Measurements from ENCODE around the gene RNF213.
A peak's percentile ranks its signal among the peaks of the same experiment; 100 is the strongest.

Gene RNF213

DNA sequence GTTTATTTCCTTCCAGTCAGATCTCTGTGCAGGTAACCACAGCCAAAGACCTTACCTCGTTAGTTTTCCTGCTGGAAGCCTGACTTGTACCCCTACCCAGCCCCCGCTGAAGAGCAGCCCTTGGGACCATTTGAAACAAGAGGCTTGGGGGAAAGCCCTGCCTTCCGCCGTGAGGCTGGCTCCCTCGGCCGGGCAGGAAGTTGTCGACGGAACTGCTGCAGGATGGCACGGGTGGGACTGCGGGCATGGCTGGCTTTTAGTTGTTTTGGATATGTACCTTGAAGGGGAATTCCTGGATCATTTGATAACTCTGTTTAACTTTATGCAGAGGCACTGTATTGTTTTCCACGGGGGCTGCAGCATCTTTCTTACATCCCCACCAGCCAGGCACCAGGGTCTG is 105.3 kb downstream of the RNF213 start:
- Mint-ChIP-seq H3K27ac (peak overlapping the region; percentile 71), H3K9me3 (no peaks in the 10 kb centered on the region), H3K4me3 (no peak overlapping the region), H3K36me3 (ENCODE audit: low read depth) (peaks cover 99% of the 10 kb centered on the region), H3K27me3 (no peaks in the 10 kb centered on the region), H3K4me1 (ENCODE audit: low read depth) (no peaks in the 10 kb centered on the region)
- DNase-seq = no peak

DNA sequence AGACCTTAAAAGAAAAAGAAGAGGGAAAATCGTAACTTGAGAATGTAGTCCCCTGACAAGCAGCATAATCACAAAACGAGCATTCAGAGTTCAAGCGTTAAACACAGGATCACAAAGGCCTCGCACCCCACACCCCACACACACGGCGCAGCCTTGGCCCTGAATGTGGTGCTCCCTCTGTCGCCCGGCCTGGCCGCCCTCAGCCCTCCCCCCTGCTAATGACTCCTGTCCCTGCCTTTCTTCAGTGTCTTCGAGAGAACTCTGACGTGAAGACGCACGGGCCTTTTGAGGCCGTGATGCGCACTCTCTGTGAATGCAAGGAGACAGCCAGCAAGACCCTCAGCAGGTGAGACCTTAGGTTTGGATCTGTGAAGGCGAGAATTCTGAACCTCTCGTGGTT is 106.9 kb downstream of the RNF213 start:
- Mint-ChIP-seq H3K27ac (peak overlapping the region; percentile 84), H3K4me3 (no peak overlapping the region), H3K9me3 (no peaks in the 10 kb centered on the region), H3K4me1 (ENCODE audit: low read depth) (no peaks in the 10 kb centered on the region), H3K36me3 (ENCODE audit: low read depth) (peaks cover 98% of the 10 kb centered on the region), H3K27me3 (no peaks in the 10 kb centered on the region)
- DNase-seq = no peak

- H3K36me3 Mint-ChIP-seq (ENCODE audit: low read depth) = peaks cover 97% of the 10 kb centered on the region
Measured at GRCh38 chr17:80371196-80371595, 110.5 kb downstream of the RNF213 start.

DNA sequence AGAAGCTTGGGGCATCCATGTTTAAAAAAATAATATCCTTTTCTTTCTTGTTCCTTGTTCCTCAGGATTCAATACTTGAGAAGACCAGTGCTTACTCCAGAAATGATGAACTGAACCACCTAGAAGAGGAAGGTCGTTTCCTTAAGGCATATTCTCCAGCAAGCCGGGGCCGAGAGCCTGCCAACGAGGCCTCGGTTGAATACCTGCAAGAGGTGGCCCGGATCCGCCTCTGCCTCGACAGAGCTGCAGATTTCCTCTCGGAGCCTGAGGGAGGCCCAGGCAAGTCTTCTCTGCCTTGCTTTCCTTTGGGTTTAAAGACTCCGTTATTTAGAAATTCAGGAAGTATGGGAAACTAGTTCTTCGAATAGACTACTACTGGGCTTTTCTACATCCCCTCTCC is 111.8 kb downstream of the RNF213 start:
- Mint-ChIP-seq H3K4me3 (no peak overlapping the region), H3K9me3 (no peaks in the 10 kb centered on the region), H3K27me3 (no peaks in the 10 kb centered on the region), H3K4me1 (ENCODE audit: low read depth) (no peaks in the 10 kb centered on the region), H3K36me3 (ENCODE audit: low read depth) (peaks cover 97% of the 10 kb centered on the region), H3K27ac (peak overlapping the region; percentile 69)
- no peak for DNase-seq

More at GRCh38 chr17:80371196-80371595, 110.5 kb downstream of the RNF213 start:
- Mint-ChIP-seq H3K27me3 (no peaks in the 10 kb centered on the region), H3K4me1 (ENCODE audit: low read depth) (no peaks in the 10 kb centered on the region), H3K9me3 (no peaks in the 10 kb centered on the region), H3K27ac (peak overlapping the region; percentile 16), H3K4me3 (no peak overlapping the region)
- no peak for DNase-seq

DNA sequence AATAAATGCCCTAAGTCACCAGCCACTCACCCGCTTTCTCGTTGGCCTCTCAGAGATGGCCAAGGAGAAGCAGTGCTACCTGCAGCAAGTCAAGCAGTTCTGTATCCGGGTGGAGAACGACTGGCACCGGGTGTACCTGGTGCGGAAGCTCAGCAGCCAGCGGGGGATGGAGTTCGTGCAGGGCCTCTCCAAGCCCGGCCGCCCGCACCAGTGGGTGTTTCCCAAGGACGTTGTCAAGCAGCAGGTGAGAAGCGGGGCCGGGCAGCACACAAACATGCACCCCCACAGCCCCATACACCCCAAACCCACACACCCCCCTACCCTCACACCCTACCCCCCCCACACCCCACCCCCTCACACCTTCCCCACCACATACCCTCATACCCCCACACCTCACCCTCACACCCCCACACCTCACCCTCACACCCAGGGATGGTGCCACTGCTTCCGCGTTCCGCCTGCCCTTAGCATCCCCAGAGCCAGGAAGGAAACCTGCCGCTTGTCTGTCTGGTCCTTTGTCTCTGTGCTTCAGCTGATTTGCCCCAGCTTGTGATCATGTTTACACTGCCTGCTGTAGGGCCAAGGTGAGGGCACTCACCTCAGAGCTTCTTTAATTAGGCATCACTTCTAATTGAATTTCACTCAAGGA is 112.4 kb downstream of the RNF213 start:
- DNase-seq = no peak
- Mint-ChIP-seq H3K9me3 (no peaks in the 10 kb centered on the region), H3K27ac (peak overlapping the region; percentile 74), H3K4me3 (no peak overlapping the region), H3K4me1 (ENCODE audit: low read depth) (no peaks in the 10 kb centered on the region), H3K27me3 (no peaks in the 10 kb centered on the region), H3K36me3 (ENCODE audit: low read depth) (peaks cover 97% of the 10 kb centered on the region)

DNA sequence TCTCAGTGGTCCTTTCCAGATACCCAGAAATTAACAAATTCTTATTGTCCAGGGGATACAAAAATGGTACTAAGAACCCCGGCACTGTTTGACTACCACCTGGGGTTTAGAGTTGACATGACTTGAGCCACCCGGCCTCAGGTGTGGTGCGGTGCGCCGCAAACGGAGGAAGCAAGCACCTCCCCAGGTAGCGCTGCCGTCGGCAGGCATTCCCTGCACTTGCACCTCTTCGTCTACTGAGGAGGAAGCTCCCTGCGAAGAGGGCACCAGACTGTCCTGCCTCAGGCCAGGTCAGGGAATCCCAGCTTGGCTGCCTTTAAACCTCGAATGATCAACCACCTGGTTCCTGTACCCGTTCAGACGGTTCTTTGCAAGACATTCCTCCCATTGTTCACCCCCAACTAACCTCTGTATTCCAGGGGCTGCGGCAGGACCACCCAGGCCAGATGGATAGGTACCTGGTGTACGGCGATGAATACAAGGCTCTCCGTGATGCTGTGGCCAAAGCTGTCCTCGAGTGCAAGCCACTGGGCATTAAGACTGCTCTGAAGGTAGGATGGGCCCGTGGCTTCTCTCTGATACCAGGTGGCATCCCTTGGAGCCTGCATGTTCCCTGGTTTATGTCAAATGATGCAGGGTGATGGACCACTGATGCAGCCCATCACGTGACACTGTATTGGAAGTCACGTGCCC is 113.5 kb downstream of the RNF213 start:
- H3K9me3 Mint-ChIP-seq = no peaks in the 10 kb centered on the region
- no peaks in the 10 kb centered on the region for H3K27me3 Mint-ChIP-seq
- DNase-seq = no peak
- H3K36me3 Mint-ChIP-seq (ENCODE audit: low read depth) = peaks cover 97% of the 10 kb centered on the region
- H3K27ac Mint-ChIP-seq = peak overlapping the region; percentile 78
- no peaks in the 10 kb centered on the region for H3K4me1 Mint-ChIP-seq (ENCODE audit: low read depth)
- no peak overlapping the region for H3K4me3 Mint-ChIP-seq

DNA sequence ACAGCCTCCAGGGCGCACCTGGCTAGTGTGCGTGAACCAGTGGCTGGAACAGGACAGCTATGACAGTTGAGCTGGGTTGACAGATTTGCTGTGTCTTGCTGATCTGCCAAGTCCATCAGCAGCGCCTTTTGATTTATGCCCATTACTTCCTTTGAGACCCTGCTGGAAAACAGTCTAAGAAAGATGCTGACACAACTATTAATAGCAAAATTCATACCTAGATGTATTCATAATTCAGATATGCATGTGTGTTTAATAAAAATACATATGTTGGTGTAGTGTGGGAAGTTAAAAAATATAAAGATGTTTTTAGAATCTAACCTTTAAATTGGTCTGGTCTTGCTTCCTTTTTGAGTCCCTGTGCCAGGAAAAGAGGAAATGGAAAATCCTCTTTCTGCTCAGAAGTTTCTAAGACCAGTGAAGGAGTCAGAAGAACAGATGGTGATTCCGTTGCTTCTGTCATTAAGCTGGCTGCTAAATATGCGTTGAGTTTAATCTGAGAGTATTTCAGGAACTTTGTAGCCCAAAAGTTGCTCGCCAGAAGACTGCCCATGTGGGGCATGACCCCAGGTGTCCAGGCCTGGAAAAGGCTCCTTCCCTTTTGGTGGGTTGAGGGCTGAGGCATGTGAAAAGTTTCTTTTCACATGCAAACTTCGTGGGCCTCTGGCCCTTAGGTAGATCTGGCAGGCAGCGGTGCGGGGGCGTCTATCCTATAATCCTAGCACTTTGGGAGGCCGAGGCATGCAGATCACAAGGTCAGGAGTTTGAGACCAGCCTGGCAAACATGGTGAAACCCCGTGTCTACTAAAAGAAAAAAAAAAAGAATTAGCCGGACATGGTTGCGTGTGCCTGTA is 114.3 kb downstream of the RNF213 start:
- Mint-ChIP-seq H3K27me3 (no peaks in the 10 kb centered on the region), H3K9me3 (no peaks in the 10 kb centered on the region), H3K4me1 (ENCODE audit: low read depth) (no peaks in the 10 kb centered on the region), H3K4me3 (no peak overlapping the region), H3K36me3 (ENCODE audit: low read depth) (peaks cover 97% of the 10 kb centered on the region), H3K27ac (peak overlapping the region; percentile 78)
- no peak for DNase-seq

- peaks cover 99% of the 10 kb centered on the region for H3K36me3 Mint-ChIP-seq (ENCODE audit: low read depth)
- H3K4me1 Mint-ChIP-seq (ENCODE audit: low read depth) = no peaks in the 10 kb centered on the region
- no peaks in the 10 kb centered on the region for H3K27me3 Mint-ChIP-seq
- H3K9me3 Mint-ChIP-seq = no peaks in the 10 kb centered on the region
- H3K4me3 Mint-ChIP-seq = no peak overlapping the region
- DNase-seq = no peak
- H3K27ac Mint-ChIP-seq = peak overlapping the region; percentile 88
Measured at GRCh38 chr17:80376531-80376930, 115.9 kb downstream of the RNF213 start.

DNA sequence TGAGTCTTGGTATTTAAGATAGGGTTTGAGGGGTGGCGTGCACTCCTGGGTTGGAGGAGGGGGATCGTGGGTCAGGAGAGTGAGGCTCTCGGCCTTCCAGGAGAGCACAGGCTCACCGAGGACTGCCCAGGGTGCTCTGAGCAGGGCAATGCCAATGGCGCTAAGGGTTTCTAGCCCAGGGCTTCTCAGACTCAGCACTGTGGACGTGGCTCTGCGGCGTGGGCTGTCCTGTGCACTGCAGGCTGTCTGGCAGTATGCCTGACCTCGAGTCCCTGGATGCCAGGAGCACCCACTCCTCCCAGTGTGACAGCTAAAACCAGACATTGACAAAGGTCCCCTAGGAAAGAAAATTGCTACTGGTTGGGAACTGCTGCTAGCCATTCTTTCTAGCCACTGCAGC is 117.1 kb downstream of the RNF213 start:
- no peak for DNase-seq
- peak overlapping the region; percentile 88 for H3K27ac Mint-ChIP-seq

DNA sequence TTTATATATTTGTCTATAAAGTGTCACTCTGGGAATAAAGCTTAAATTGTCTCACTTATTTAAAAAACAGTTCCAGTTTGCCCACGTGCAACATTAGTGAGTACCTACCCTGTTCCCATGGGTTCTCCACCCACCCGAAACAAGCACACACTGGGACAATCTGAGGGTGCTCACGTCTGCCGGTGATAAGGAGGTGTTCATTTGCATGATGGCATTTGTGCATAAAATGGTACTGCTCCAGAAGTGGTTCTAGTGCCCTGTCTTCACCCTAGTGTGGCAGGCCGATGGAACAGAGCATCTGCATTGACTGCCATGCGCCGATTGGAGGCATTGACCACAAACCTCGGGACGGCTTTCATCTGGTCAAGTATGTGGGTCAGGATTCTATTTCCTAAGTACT is 118.7 kb downstream of the RNF213 start:
- Mint-ChIP-seq H3K27me3 (no peaks in the 10 kb centered on the region), H3K36me3 (ENCODE audit: low read depth) (peaks cover 100% of the 10 kb centered on the region), H3K4me3 (no peak overlapping the region), H3K4me1 (ENCODE audit: low read depth) (no peaks in the 10 kb centered on the region), H3K27ac (peak overlapping the region; percentile 63), H3K9me3 (no peaks in the 10 kb centered on the region)
- no peak for DNase-seq

More for the DNA sequence above, 117.1 kb downstream of the RNF213 start:
- Mint-ChIP-seq H3K4me1 (ENCODE audit: low read depth) (no peaks in the 10 kb centered on the region), H3K36me3 (ENCODE audit: low read depth) (peaks cover 99% of the 10 kb centered on the region), H3K4me3 (no peak overlapping the region), H3K27me3 (no peaks in the 10 kb centered on the region), H3K9me3 (no peaks in the 10 kb centered on the region)

- Mint-ChIP-seq H3K27ac (peak overlapping the region; percentile 71), H3K4me1 (ENCODE audit: low read depth) (no peaks in the 10 kb centered on the region), H3K36me3 (ENCODE audit: low read depth) (peaks cover 100% of the 10 kb centered on the region), H3K27me3 (no peaks in the 10 kb centered on the region), H3K9me3 (no peaks in the 10 kb centered on the region), H3K4me3 (no peak overlapping the region)
- DNase-seq = no peak
Measured at GRCh38 chr17:80380068-80380467, 119.4 kb downstream of the RNF213 start.

- Mint-ChIP-seq H3K36me3 (ENCODE audit: low read depth) (peaks cover 100% of the 10 kb centered on the region), H3K9me3 (no peaks in the 10 kb centered on the region), H3K27ac (peak overlapping the region; percentile 71), H3K4me1 (ENCODE audit: low read depth) (no peaks in the 10 kb centered on the region), H3K27me3 (no peaks in the 10 kb centered on the region), H3K4me3 (no peak overlapping the region)
- no peak for DNase-seq
Measured at GRCh38 chr17:80380555-80381002, 119.9 kb downstream of the RNF213 start.

DNA sequence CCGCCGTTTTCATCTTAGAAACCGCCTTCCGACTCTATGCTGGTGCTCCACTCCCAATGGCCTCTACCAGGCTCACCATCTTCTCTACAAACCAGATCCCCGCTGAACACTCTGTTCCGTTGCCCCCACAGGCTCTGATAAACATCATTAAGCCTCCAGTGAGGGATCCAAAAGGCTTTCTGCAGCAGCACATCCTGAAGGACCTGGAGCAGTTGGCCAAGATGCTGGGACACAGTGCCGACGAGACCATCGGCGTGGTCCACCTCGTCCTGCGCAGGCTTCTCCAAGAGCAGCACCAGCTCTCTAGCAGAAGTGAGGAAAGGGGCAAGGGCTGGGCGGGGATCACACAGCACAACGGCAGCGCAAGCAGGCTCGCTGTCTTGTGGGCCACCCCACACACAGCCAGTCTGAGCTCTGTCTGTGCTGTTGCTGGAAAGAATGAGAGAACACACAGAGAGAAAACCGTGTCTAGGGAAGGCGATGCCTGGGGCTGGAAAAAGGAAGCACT is 120.8 kb downstream of the RNF213 start:
- H3K4me1 Mint-ChIP-seq (ENCODE audit: low read depth) = no peaks in the 10 kb centered on the region
- H3K36me3 Mint-ChIP-seq (ENCODE audit: low read depth) = peaks cover 100% of the 10 kb centered on the region
- H3K27ac Mint-ChIP-seq = peak overlapping the region; percentile 46

DNA sequence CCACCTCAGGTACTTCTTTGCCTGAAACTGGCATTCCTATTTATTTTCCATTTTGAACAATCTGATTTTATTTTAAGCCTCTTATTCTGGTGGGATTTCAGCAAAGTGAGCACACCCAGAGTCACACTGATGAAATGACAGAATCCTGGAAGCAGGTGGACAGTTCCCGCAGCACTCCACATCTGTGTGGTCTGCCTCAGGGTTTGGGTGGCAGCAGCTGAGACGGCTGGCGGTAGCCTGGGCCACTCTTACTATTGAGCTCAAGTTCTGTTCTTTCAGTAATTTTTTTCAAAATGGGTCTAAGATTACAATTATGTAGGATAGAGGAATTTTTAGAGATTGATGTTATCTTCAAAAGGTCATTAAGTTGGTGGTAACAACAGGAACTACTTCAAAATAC is 121.8 kb downstream of the RNF213 start:
- H3K27me3 Mint-ChIP-seq = no peaks in the 10 kb centered on the region
- peak; percentile 7 for DNase-seq
- peaks cover 100% of the 10 kb centered on the region for H3K36me3 Mint-ChIP-seq (ENCODE audit: low read depth)
- H3K9me3 Mint-ChIP-seq = no peaks in the 10 kb centered on the region
- H3K4me1 Mint-ChIP-seq (ENCODE audit: low read depth) = no peaks in the 10 kb centered on the region
- peak overlapping the region; percentile 64 for H3K27ac Mint-ChIP-seq
- H3K4me3 Mint-ChIP-seq = no peak overlapping the region

More for the DNA sequence above, 120.8 kb downstream of the RNF213 start:
- H3K4me3 Mint-ChIP-seq = no peak overlapping the region
- DNase-seq = peak; percentile 26
- no peaks in the 10 kb centered on the region for H3K27me3 Mint-ChIP-seq
- no peaks in the 10 kb centered on the region for H3K9me3 Mint-ChIP-seq
